ENCODE measurements around the gene ABCA2. TPM values are rescaled to one million over a fixed set of nuclear protein-coding genes. Genes with fewer than 3 reads are reported as not detected.

The ABCA2 gene
- total RNA-seq, 1 donor from 2014 or later = 2.7 TPM

- H3K36me3 Mint-ChIP-seq = no peaks in the 10 kb centered on the region
- peaks cover 12% of the 10 kb centered on the region for H3K4me1 Mint-ChIP-seq
- Histone ChIP-seq H3K27ac (no peak overlapping the region), H3K4me3 (no peak overlapping the region), H3K27me3 (peaks cover 29% of the 10 kb centered on the region), H3K79me2 (ENCODE audit: low read depth) (no peaks in the 10 kb centered on the region), H2AFZ (replicated peaks) (no peak overlapping the region), H3K36me3 (no peaks in the 10 kb centered on the region), H4K20me1 (ENCODE audit: low read depth) (no peaks in the 10 kb centered on the region), H3K9ac (no peak overlapping the region), H3K4me2 (no peak overlapping the region), H3F3A (ENCODE audit: low read depth) (peaks cover 10% of the 10 kb centered on the region), H3K9me3 (ENCODE audit: low read depth) (no peaks in the 10 kb centered on the region), H3K4me1 (peaks cover 9% of the 10 kb centered on the region)
- DNase-seq (ENCODE audit: low spot score) = no peak
- no peaks in the 10 kb centered on the region for H3K9me3 Mint-ChIP-seq
- H3K4me3 Mint-ChIP-seq = peak overlapping the region; percentile 1
- TF ChIP-seq EZH2phosphoT487 (IDR thresholded peaks at IDR 0.05) = no peak
- TF ChIP-seq CTCF (IDR thresholded peaks at IDR 0.05) = no peak
- no peak for TF ChIP-seq EZH2 (IDR thresholded peaks at IDR 0.05)
- peak overlapping the region; percentile 8 for H3K27ac Mint-ChIP-seq
- peaks cover 5% of the 10 kb centered on the region for H3K27me3 Mint-ChIP-seq (ENCODE audit: insufficient read depth, low read depth)
Observed at GRCh38 chr9:136983656-136984314, 44.3 kb downstream of the ABCA2 start.

- peaks cover 11% of the 10 kb centered on the region for H3F3A ChIP-seq (ENCODE audit: low read depth)
- no peaks in the 10 kb centered on the region for H3K36me3 ChIP-seq
- no peak overlapping the region for H3K4me3 Mint-ChIP-seq
- no peaks in the 10 kb centered on the region for H3K9me3 Mint-ChIP-seq
- H3K27ac Mint-ChIP-seq = no peak overlapping the region
- no peaks in the 10 kb centered on the region for H3K9me3 ChIP-seq (ENCODE audit: low read depth)
- H3K27me3 Mint-ChIP-seq (ENCODE audit: insufficient read depth, low read depth) = peaks cover 5% of the 10 kb centered on the region
- no peak overlapping the region for H3K9ac ChIP-seq
- no peak for TF ChIP-seq EZH2 (IDR thresholded peaks at IDR 0.05)
- TF ChIP-seq CTCF (IDR thresholded peaks at IDR 0.05) = no peak
- TF ChIP-seq EZH2phosphoT487 (IDR thresholded peaks at IDR 0.05) = no peak
- no peaks in the 10 kb centered on the region for H3K36me3 Mint-ChIP-seq
- H3K4me1 ChIP-seq = peaks cover 9% of the 10 kb centered on the region
- no peaks in the 10 kb centered on the region for H3K79me2 ChIP-seq (ENCODE audit: low read depth)
- no peak for DNase-seq (ENCODE audit: low spot score)
- no peaks in the 10 kb centered on the region for H4K20me1 ChIP-seq (ENCODE audit: low read depth)
- no peak overlapping the region for H2AFZ ChIP-seq (replicated peaks)
- H3K4me3 ChIP-seq = no peak overlapping the region
- H3K4me1 Mint-ChIP-seq = peaks cover 12% of the 10 kb centered on the region
- no peak overlapping the region for H3K27ac ChIP-seq
- no peak overlapping the region for H3K4me2 ChIP-seq
- peaks cover 30% of the 10 kb centered on the region for H3K27me3 ChIP-seq
Observed at GRCh38 chr9:136983167-136983566, 44.9 kb downstream of the ABCA2 start.

DNA sequence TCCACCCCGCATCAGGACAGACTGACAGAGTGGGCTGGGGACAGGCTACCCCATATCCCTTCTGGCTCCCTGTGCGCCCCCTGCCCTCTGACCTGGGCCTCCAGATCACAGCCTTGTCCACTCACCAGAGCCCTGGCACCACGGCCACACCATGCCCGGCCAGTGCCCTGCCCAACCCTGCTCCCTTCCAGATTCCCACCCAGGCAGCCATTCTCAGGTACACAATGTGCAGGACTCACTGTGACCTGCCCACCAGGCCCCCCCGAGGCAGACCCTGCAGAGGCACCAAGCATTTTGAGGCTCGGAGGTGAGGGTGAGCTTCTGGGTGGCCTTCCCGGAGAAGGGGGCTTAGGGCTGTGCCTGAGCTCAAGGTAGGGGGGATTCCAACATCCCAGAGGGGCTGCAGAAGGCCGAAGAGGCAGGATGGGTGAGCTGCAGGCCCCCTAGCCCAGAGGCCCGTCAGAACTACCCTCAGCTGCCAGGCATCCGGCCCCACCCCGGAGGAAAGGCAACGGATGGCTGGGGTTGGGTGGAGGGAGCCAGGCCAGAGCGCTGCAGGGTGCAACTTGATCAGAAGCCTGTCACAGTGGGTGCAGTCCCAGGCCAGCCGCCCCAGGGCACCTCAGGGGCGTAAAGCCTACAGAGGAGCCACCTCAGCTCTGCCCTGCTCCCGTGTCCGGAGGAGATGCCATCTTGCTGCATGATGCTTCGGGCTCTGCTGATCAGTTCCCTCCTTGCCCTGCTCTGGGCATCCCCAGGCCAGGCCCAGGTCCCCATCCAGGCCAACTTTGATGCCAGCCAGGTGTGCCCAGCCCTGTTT lies 45.6 kb downstream of the ABCA2 start, which contains the start of gene LCNL1:
Gene LCNL1, plus strand, starts transcription at position 762 of the 820 bp plus-strand sequence. CDS start 594 bp downstream, outside the sequence.
- H3K27ac ChIP-seq = no peak within 1 kb of the TSS
- no peak within 1 kb of the TSS for H3K9ac ChIP-seq
- Mint-ChIP-seq H3K27me3 (ENCODE audit: insufficient read depth, low read depth) (peaks cover 5% of the 10 kb centered on the region), H3K36me3 (no peaks in the 10 kb centered on the region), H3K4me3 (peak within 1 kb of the TSS; percentile 1), H3K9me3 (no peaks in the 10 kb centered on the region), H3K27ac (peak within 1 kb of the TSS; percentile 8), H3K4me1 (peaks cover 12% of the 10 kb centered on the region)
- peaks cover 11% of the 10 kb centered on the region for H3F3A ChIP-seq (ENCODE audit: low read depth)
- H3K9me3 ChIP-seq (ENCODE audit: low read depth) = no peaks in the 10 kb centered on the region
- H3K79me2 ChIP-seq (ENCODE audit: low read depth) = no peaks in the 10 kb centered on the region
- H3K4me2 ChIP-seq = no peak within 1 kb of the TSS
- H4K20me1 ChIP-seq (ENCODE audit: low read depth) = no peaks in the 10 kb centered on the region
- no peaks in the 10 kb centered on the region for H3K36me3 ChIP-seq
- DNase-seq (ENCODE audit: low spot score) = no peak
- H3K4me1 ChIP-seq = peaks cover 13% of the 10 kb centered on the region
- no peak within 1 kb of the TSS for H3K4me3 ChIP-seq
- TF ChIP-seq CTCF (IDR thresholded peaks at IDR 0.05) (no peak), EZH2 (IDR thresholded peaks at IDR 0.05) (no peak), EZH2phosphoT487 (IDR thresholded peaks at IDR 0.05) (no peak)
- H3K27me3 ChIP-seq = peaks cover 37% of the 10 kb centered on the region
- no peak within 1 kb of the TSS for H2AFZ ChIP-seq (replicated peaks)
